Liver (tissue), 9 donors: Measurements from ENCODE around the gene MIPEP. TPM values are rescaled to one million over a fixed set of nuclear protein-coding genes. Genes with fewer than 3 reads are reported as not detected.

ENCODE experiments used
- DNase-seq: peaks from one replicate; pipeline ENCODE4 v3.0.0-alpha.2; 2017; ENCODE audit warnings: low spot score
- H3K27ac ChIP-seq, 2 donors: one replicate each; pipeline ENCODE4 v1.7.0; 2013; ENCODE audit warnings: inconsistent platforms in 2 of 2, low read length in 2 of 2, control low read depth in 1 of 2, low read depth in 1 of 2, mild to moderate bottlenecking in 1 of 2
- H3K27me3 ChIP-seq, 4 donors: one replicate each; pipeline versions ENCODE4 v1.6.1 to v1.7.0; 2013; ENCODE audit warnings: low read length in 3 of 4, inconsistent platforms in 1 of 4, mild to moderate bottlenecking in 1 of 4, moderate library complexity in 1 of 4; ENCODE audit not compliant: control insufficient read depth in 4 of 4, insufficient read depth in 4 of 4
- H3K36me3 ChIP-seq, 4 donors: one replicate each; pipeline versions ENCODE4 v1.6.1 to v1.7.0; 2013; ENCODE audit warnings: low read length in 3 of 4, mild to moderate bottlenecking in 3 of 4, low read depth in 1 of 4, moderate library complexity in 1 of 4; ENCODE audit not compliant: control insufficient read depth in 4 of 4, insufficient read depth in 3 of 4
- H3K4me1 ChIP-seq, 4 donors: one replicate each; pipeline versions ENCODE4 v1.6.1 to v1.7.0; 2013; ENCODE audit warnings: low read length in 3 of 4, mild to moderate bottlenecking in 3 of 4, moderate library complexity in 1 of 4; ENCODE audit not compliant: control insufficient read depth in 4 of 4, insufficient read depth in 4 of 4
- H3K4me3 ChIP-seq, 3 donors: one replicate each; pipeline versions ENCODE4 v1.6.1 to v1.7.0; 2013; ENCODE audit warnings: low read length in 3 of 3, control low read depth in 1 of 3, low read depth in 1 of 3, mild to moderate bottlenecking in 1 of 3
- H3K9ac ChIP-seq, 2 donors: one replicate each; pipeline ENCODE4 v1.7.0; 2013; ENCODE audit warnings: low read length in 2 of 2, mild to moderate bottlenecking in 2 of 2, moderate library complexity in 2 of 2, control low read depth in 1 of 2, low read depth in 1 of 2
- H3K9me3 ChIP-seq, 4 donors: one replicate each; pipeline versions ENCODE4 v1.6.1 to v1.7.0; 2013; ENCODE audit warnings: low read length in 3 of 4; ENCODE audit not compliant: control insufficient read depth in 4 of 4
- FOXA1 ChIP-seq: IDR thresholded peaks from 2 replicates; pipeline ENCODE4 v1.6.1; 2016; ENCODE audit warnings: antibody characterized with exemption
- FOXA2 ChIP-seq: IDR thresholded peaks from 2 replicates; pipeline ENCODE4 v1.6.1; 2016; ENCODE audit warnings: antibody characterized with exemption
- HNF4A ChIP-seq, 2 donors: conservative IDR thresholded peaks; 2 replicates each; pipeline ENCODE4 v1.6.1; 2016; ENCODE audit warnings: antibody characterized with exemption in 2 of 2, mild to moderate bottlenecking in 2 of 2
- JUND ChIP-seq, 2 donors: IDR thresholded peaks; 2 replicates each; pipeline ENCODE4 v1.6.1; 2016; ENCODE audit warnings: antibody characterized with exemption in 2 of 2
- NR2F2 ChIP-seq: IDR thresholded peaks from 2 replicates; pipeline ENCODE4 v1.6.1; 2016; ENCODE audit warnings: antibody characterized with exemption
- RAD21 ChIP-seq, 2 donors: IDR thresholded peaks; 2 replicates each; pipeline ENCODE4 v1.6.1; 2016; ENCODE audit warnings: antibody characterized with exemption in 2 of 2, mild to moderate bottlenecking in 2 of 2
- RXRA ChIP-seq, 2 donors: IDR thresholded peaks; 2 replicates each; pipeline ENCODE4 v1.6.1; 2017 to 2018; ENCODE audit warnings: antibody characterized with exemption in 2 of 2, mild to moderate bottlenecking in 1 of 2
- SP1 ChIP-seq: IDR thresholded peaks from 2 replicates; pipeline ENCODE4 v1.6.1; 2018; ENCODE audit warnings: antibody characterized with exemption, mild to moderate bottlenecking
- TAF1 ChIP-seq: conservative IDR thresholded peaks from 2 replicates; pipeline ENCODE4 v1.6.1; 2016; ENCODE audit warnings: antibody characterized with exemption, mild to moderate bottlenecking
- WGBS: extraction: QIAGEN DNeasy Blood & Tissue Kit; methylation state at CpG from one replicate; pipeline ENCODE4 v1.1.7; 2013; 5-methylcytosine and 5-hydroxymethylcytosine counted together
- polyA plus RNA-seq, 2 donors: library from polyadenylated mRNA; stranded (reverse) in 1 of 2; unstranded in 1 of 2; fragments of 200-250 nt in 1 of 2; fragments of >200 nt in 1 of 2; fragmentation: Nextera tagmentation in 1 of 2; extraction: Ambion mirVana in 1 of 2; gene quantifications; one replicate each; pipeline versions ENCODE4 v1.2.1 to v1.2.3, GENCODE V29; 2013 to 2015
- total RNA-seq, 2 donors: library from RNA; depleted of rRNA; stranded (reverse); fragments of >200 nt; gene quantifications; one replicate each; pipeline ENCODE4 v1.2.3, GENCODE V29; 2014
- TF ChIP-seq, protein P1 (sequence below): IDR thresholded peaks from 2 replicates; pipeline ENCODE4 v1.6.1; 2016; ENCODE audit warnings: antibody characterized with exemption, mild to moderate bottlenecking
- TF ChIP-seq, protein P2 (sequence below): fragments of 150-350 bp; IDR thresholded peaks from 2 replicates; pipeline ENCODE4 v1.5.1; 2017; ENCODE audit warnings: improper control_type of control experiment, low read depth, low read length; ENCODE audit not compliant: missing input control
- TF ChIP-seq, protein P3 (sequence below): IDR thresholded peaks from 2 replicates; pipeline ENCODE4 v1.6.1; 2016; ENCODE audit warnings: antibody characterized with exemption
- TF ChIP-seq, protein P4 (sequence below): IDR thresholded peaks from 2 replicates; pipeline ENCODE4 v1.6.1; 2016; ENCODE audit warnings: antibody characterized with exemption
- donor health status: healthy.
- donor health status: healthy.
- donor health status: healthy.
- donor health status: healthy.
- donor health status: healthy.

Gene MIPEP
- total and polyA plus RNA-seq, 4 donors: 7.4 to 11.7 (median 10.2) TPM

DNA sequence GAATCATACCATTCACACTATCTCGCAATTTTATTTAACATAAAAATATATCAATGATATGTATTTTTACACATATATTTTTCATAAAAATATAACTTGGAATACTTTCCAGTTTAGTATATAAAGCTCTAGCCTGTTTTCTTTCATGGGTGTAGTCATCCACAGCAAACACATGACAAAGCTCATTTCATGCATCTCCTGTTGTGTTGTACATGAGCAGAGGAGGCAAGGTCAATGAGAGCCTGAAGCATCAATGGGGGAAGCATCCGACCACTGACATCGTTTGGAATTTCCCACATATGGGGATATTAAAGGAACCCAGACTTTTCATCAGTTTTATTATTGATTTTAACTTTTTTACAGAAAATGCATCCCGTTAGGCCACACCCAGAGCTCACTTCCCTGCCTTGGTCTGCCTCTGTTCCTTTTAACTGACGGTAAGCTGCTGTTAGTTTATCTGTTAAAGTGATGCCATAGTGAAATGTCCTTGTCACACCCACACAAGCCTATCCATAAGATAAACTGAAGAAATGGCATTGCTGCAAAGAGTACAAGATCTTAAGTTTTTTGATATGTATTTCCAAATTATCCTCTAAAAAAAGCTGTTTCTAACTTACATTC lies 44.0 kb downstream of the MIPEP start:
- no peak for DNase-seq
- Histone ChIP-seq H3K4me3 (no peak overlapping the region), H3K27ac (no peak overlapping the region), H3K4me1 (no peaks in the 10 kb centered on the region), H3K27me3 (no peaks in the 10 kb centered on the region), H3K9me3 (no peaks in the 10 kb centered on the region), H3K9ac (no peak overlapping the region), H3K36me3 (peaks cover 0 to 2% (median 0%) of the 10 kb centered on the region in 4 donors)
- WGBS: 93% methylated on average over 5 of the region's 5 CpGs
- TF ChIP-seq NR2F2 (no peak), RAD21 (IDR thresholded peaks at IDR 0.05) (no peak), TAF1 (no peak), SP1 (no peak)
- TF ChIP-seq, protein P1, sequence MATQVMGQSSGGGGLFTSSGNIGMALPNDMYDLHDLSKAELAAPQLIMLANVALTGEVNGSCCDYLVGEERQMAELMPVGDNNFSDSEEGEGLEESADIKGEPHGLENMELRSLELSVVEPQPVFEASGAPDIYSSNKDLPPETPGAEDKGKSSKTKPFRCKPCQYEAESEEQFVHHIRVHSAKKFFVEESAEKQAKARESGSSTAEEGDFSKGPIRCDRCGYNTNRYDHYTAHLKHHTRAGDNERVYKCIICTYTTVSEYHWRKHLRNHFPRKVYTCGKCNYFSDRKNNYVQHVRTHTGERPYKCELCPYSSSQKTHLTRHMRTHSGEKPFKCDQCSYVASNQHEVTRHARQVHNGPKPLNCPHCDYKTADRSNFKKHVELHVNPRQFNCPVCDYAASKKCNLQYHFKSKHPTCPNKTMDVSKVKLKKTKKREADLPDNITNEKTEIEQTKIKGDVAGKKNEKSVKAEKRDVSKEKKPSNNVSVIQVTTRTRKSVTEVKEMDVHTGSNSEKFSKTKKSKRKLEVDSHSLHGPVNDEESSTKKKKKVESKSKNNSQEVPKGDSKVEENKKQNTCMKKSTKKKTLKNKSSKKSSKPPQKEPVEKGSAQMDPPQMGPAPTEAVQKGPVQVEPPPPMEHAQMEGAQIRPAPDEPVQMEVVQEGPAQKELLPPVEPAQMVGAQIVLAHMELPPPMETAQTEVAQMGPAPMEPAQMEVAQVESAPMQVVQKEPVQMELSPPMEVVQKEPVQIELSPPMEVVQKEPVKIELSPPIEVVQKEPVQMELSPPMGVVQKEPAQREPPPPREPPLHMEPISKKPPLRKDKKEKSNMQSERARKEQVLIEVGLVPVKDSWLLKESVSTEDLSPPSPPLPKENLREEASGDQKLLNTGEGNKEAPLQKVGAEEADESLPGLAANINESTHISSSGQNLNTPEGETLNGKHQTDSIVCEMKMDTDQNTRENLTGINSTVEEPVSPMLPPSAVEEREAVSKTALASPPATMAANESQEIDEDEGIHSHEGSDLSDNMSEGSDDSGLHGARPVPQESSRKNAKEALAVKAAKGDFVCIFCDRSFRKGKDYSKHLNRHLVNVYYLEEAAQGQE: no peak
- TF ChIP-seq, protein P2, sequence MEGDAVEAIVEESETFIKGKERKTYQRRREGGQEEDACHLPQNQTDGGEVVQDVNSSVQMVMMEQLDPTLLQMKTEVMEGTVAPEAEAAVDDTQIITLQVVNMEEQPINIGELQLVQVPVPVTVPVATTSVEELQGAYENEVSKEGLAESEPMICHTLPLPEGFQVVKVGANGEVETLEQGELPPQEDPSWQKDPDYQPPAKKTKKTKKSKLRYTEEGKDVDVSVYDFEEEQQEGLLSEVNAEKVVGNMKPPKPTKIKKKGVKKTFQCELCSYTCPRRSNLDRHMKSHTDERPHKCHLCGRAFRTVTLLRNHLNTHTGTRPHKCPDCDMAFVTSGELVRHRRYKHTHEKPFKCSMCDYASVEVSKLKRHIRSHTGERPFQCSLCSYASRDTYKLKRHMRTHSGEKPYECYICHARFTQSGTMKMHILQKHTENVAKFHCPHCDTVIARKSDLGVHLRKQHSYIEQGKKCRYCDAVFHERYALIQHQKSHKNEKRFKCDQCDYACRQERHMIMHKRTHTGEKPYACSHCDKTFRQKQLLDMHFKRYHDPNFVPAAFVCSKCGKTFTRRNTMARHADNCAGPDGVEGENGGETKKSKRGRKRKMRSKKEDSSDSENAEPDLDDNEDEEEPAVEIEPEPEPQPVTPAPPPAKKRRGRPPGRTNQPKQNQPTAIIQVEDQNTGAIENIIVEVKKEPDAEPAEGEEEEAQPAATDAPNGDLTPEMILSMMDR: no peak
- TF ChIP-seq, protein P3, sequence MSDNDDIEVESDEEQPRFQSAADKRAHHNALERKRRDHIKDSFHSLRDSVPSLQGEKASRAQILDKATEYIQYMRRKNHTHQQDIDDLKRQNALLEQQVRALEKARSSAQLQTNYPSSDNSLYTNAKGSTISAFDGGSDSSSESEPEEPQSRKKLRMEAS: no peak
- TF ChIP-seq, protein P4, sequence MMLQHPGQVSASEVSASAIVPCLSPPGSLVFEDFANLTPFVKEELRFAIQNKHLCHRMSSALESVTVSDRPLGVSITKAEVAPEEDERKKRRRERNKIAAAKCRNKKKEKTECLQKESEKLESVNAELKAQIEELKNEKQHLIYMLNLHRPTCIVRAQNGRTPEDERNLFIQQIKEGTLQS: no peak

- no peak for DNase-seq
- 96% methylated on average over 2 of the region's 2 CpGs for WGBS
- Histone ChIP-seq H3K36me3 (peaks cover 0 to 2% (median 0%) of the 10 kb centered on the region in 4 donors), H3K4me3 (no peak overlapping the region), H3K27me3 (no peaks in the 10 kb centered on the region), H3K9me3 (no peaks in the 10 kb centered on the region), H3K9ac (no peak overlapping the region), H3K27ac (no peak overlapping the region), H3K4me1 (no peaks in the 10 kb centered on the region)
- TF ChIP-seq JUND (IDR thresholded peaks at IDR 0.05): no peak
- TF ChIP-seq, protein P2: no peak
- TF ChIP-seq HNF4A (conservative IDR thresholded peaks at IDR 0.05): no peak
- no peak for TF ChIP-seq SP1
- no peak for TF ChIP-seq RXRA (IDR thresholded peaks at IDR 0.05)
- no peak for TF ChIP-seq FOXA1
- TF ChIP-seq, protein P4: no peak
- no peak for TF ChIP-seq FOXA2
Measured at GRCh38 chr13:23844132-23844531, 45.1 kb downstream of the MIPEP start.
